GM10266 (cell line): Measurements from ENCODE around the gene PODXL.
"Not testable (repeated sequence)": the region's sequence is repeated elsewhere in the genome, so short reads cannot be mapped to it uniquely, and the experiment has no call there.

Experiments used
- DNase-seq: peaks from one replicate; pipeline ENCODE4 v3.0.0; 2012; ENCODE audit errors: extremely low spot score
- CTCF ChIP-seq: IDR thresholded peaks from 2 replicates; pipeline ENCODE4 v1.5.1; 2012; ENCODE audit warnings: mild to moderate bottlenecking, low read depth; ENCODE audit not compliant: control insufficient read depth, insufficient read depth; ENCODE audit errors: missing control alignments

Gene PODXL

DNA sequence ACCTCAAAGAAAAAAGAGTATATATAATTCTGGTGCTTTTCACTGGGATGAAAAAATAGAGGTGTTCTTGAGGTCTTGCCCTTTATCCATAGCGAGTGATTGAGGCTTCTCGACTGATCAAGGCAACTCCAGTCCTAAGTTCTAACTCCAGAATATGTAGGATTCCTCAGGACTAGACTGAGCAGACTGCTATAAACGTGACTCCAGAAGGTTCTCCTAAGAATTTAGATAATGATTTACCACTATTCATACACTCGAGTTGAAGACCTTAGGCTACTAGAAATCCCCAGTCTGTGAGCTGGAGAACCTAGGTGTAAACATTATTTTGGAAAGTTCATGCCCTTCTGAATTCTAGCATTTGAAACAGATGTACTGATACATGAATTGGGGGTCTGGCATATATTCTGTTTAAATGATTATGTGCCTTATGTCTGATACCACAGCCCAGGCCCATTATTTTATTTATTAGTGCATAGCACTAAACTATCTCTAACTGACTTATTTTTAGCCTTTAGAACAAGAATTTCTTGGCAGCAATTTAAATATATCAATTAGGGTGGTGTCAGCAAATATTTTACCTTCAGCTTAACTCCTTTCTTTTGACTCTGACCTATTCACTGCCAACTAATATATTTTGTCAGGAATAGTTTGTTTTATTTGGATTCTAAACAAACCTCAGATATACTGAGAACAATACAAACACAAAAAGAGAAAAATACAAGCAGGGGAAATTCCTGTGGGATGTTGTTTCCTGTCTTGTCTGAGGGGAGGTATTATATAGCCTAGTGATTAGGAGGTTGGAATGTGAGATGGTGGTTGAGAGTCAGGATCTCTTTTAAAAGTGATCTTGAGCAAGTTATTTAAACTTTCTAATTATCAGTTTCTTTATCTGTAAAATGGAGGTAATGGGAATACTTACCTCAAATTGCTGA lies 75.8 kb downstream of the PODXL start:
- no peak for DNase-seq
- no peak for TF ChIP-seq CTCF

DNA sequence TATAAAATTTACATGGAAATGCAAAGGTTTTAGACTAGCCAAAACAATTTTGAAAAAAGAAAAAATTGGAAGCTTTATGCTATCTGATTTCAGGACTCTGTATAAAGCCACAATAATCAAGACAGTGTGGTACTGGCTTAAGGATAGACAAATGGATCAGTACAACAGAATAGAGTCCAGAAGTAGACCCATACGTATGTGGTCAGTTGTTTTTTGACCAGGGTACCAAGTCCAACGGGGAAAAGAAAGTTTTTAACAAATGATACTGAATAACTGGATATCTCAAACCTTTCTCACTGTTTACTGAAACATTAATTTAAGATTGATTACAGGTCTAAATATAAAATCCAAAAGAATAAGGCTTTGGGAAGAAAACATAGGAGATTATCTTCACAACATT lies 79.7 kb downstream of the PODXL start:
- no peak for DNase-seq
- no peak for TF ChIP-seq CTCF

DNA sequence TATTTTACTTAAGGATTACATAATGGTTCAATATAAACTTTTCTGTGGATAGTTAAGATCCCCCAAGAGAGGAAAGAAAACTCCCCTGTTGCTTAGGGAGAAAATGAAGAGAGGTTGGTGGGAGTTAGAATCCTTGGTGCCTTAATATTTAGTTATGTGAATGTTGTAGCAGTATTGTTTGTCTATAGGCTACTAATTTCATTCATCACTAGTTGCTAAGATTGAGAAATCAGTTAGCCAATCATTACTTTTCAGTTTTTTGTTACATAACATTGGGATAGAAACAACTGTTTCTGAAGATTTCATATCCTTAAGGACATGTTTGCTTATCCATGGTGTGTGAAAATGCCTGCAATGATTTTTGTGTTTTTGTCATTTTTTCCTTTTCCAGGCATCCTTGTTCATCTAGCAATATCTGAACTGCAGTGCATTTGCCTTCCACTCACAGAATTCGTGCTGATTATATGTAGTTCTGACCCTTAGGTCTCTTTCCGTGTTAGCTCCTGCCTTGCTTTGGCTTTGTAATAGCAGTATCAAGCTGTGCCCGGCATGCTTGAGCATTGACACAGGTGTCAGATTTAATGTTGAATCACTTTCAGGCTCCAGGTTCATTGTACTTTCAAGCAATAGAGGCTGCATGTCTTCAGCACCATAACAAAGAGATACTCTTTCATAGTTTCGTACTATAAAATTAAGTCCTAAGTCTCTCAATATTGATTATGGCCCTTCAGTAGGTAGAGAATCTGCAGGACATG lies 85.0 kb downstream of the PODXL start:
- no peak for TF ChIP-seq CTCF

DNA sequence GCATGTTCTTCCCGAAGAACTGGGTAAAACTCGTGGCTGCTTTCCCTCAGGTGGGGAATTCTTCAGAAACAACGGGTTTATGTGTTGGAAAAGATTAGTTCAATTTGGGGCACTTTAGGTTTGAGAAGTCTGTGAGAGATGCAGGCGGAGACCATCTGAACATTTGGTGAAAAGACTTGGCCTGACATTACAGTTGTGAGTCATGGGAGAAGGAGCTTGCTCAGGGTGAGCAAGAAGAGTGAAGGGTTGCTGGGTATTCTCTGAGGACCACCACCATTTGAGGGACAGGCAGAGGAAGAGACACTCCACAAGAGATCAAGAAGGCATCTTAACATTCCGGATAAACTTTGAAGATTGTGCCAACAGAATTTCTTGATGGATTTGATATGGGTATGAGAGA lies 88.6 kb downstream of the PODXL start:
- TF ChIP-seq CTCF = no peak
- no peak for DNase-seq

More for the DNA sequence above, 85.0 kb downstream of the PODXL start:
- no peak for DNase-seq

GRCh38 chr7:131466735-131467365 lies 89.6 kb downstream of the PODXL start:
- DNase-seq = no peak
- TF ChIP-seq CTCF = no peak

GRCh38 chr7:131462715-131463114 lies 93.7 kb downstream of the PODXL start:
- DNase-seq = not testable (repeated sequence)

GRCh38 chr7:131462059-131462458 lies 94.4 kb downstream of the PODXL start:
- no peak for DNase-seq
- TF ChIP-seq CTCF = no peak
